Measurements from ENCODE around the gene RABGGTA.

GRCh38 chr14:24285351-24285750, 14.0 kb upstream of the RABGGTA start:
- no peak for TF ChIP-seq POLR2A (IDR thresholded peaks at IDR 0.05)
- no peak for TF ChIP-seq CTCF (IDR thresholded peaks at IDR 0.05)

Measured in right lobe of liver (tissue), 4 donors.